Myocyte (in vitro differentiated cells): ENCODE results near the gene CDC25C. TPM values are rescaled to one million over a fixed set of nuclear protein-coding genes. Genes with fewer than 3 reads are reported as not detected.

Source experiments
- total RNA-seq: library from RNA; depleted of rRNA; stranded (reverse); fragments of >200 nt; gene quantifications from 2 replicates; pipeline ENCODE4 v1.2.3, GENCODE V29; 2014

The CDC25C gene
- total RNA-seq, 1 donor from 2014 or later, result 0.05 TPM

Other genes starting within 250 kb of the CDC25C start
- gene WNT8A, start 247.8 kb downstream of the CDC25C start, total RNA-seq, result not detected in 2 replicates
- gene NME5, start 192.4 kb downstream of the CDC25C start, total RNA-seq, result 0.16 and 0.62 TPM in 2 replicates
- 37.8 and 38.1 TPM in 2 replicates for gene BRD8, start 153.2 kb downstream of the CDC25C start, total RNA-seq
- 1.6 and 2.8 TPM in 2 replicates for gene KIF20A, start 152.7 kb downstream of the CDC25C start, total RNA-seq
- 31.6 and 33.2 TPM in 2 replicates for gene CDC23, start 118.5 kb downstream of the CDC25C start, total RNA-seq
- gene GFRA3, start 57.2 kb downstream of the CDC25C start, total RNA-seq, result not detected in 2 replicates
- gene FAM53C, start 6.5 kb upstream of the CDC25C start, total RNA-seq, result 35.2 and 38.7 TPM in 2 replicates
- gene KDM3B, start 20.9 kb upstream of the CDC25C start, total RNA-seq, result 33.3 and 41.4 TPM in 2 replicates
- gene REEP2, start 107.3 kb upstream of the CDC25C start, total RNA-seq, result 6.4 and 9.1 TPM in 2 replicates
- gene EGR1, start 133.7 kb upstream of the CDC25C start, total RNA-seq, result 6.2 and 8.1 TPM in 2 replicates
- 115 and 121 TPM in 2 replicates for gene ETF1, start 211.4 kb upstream of the CDC25C start, total RNA-seq
- gene HSPA9, start 243.6 kb upstream of the CDC25C start, total RNA-seq, result 534 and 535 TPM in 2 replicates